Suprapubic skin (tissue), 4 donors: Measurements from ENCODE around the gene MBTPS2.

Source experiments
- EP300 ChIP-seq: sonication (generic); formaldehyde crosslinking; IDR thresholded peaks from one replicate; pipeline ENCODE4 v1.6.1; 2017; ENCODE audit warnings: antibody characterized with exemption
- POLR2A ChIP-seq, 2 donors: fragments of 450-650 bp; IDR thresholded peaks; one replicate each; pipeline ENCODE4 v1.6.1; 2017; ENCODE audit warnings: antibody characterized with exemption in 2 of 2, mild to moderate bottlenecking in 2 of 2, moderate library complexity in 2 of 2
- POLR2AphosphoS5 ChIP-seq, 3 donors: sonication (generic); formaldehyde crosslinking; IDR thresholded peaks; one replicate each; pipeline ENCODE4 v1.6.1; 2017; ENCODE audit warnings: antibody characterized with exemption in 3 of 3
- TF ChIP-seq, protein P1 (sequence below), 2 donors: fragments of 200-600 bp in 1 of 2; fragments of 450-650 bp in 1 of 2; sonication (generic) in 1 of 2; IDR thresholded peaks; one replicate each; pipeline ENCODE4 v1.5.1; 2016 to 2019; ENCODE audit warnings: antibody characterized with exemption in 2 of 2, mild to moderate bottlenecking in 1 of 2, moderate library complexity in 1 of 2

DNA sequence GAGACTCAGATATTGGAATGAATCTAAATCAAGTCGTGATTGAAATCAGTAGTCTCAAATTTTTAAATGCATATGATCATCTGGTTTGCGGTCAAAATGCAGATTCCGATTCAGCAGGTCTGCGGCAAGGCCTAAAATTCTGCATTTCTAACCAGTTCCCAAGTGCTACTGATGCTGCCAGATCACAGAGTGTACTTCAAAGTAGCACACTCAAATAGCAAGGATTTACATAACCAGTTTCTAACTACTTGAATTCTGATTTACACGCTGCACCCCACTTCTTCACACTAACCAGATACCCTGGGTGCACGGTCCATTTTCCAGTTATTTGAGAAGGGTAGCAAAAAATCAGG lies 752 bp downstream of the MBTPS2 start:
- TF ChIP-seq, protein P1, sequence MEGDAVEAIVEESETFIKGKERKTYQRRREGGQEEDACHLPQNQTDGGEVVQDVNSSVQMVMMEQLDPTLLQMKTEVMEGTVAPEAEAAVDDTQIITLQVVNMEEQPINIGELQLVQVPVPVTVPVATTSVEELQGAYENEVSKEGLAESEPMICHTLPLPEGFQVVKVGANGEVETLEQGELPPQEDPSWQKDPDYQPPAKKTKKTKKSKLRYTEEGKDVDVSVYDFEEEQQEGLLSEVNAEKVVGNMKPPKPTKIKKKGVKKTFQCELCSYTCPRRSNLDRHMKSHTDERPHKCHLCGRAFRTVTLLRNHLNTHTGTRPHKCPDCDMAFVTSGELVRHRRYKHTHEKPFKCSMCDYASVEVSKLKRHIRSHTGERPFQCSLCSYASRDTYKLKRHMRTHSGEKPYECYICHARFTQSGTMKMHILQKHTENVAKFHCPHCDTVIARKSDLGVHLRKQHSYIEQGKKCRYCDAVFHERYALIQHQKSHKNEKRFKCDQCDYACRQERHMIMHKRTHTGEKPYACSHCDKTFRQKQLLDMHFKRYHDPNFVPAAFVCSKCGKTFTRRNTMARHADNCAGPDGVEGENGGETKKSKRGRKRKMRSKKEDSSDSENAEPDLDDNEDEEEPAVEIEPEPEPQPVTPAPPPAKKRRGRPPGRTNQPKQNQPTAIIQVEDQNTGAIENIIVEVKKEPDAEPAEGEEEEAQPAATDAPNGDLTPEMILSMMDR (IDR thresholded peaks at IDR 0.05): no peak
- TF ChIP-seq POLR2A (IDR thresholded peaks at IDR 0.05): no peak
- no peak for TF ChIP-seq POLR2AphosphoS5 (IDR thresholded peaks at IDR 0.05)
- TF ChIP-seq EP300: no peak
